Chondrocyte (in vitro differentiated cells): ENCODE measurements around the gene DCXR. TPM values are rescaled to one million over a fixed set of nuclear protein-coding genes. Genes with fewer than 3 reads are reported as not detected.

Source experiments
- DNase-seq: peaks from one replicate; pipeline ENCODE4 v3.0.0; 2021; ENCODE audit warnings: mixed read lengths, low spot score
- H3K27ac Mint-ChIP-seq: one replicate; pipeline ENCODE4 v1.8.0; 2021; ENCODE audit warnings: mild to moderate bottlenecking, moderate library complexity, mixed read lengths; ENCODE audit not compliant: unreplicated experiment
- H3K27me3 Mint-ChIP-seq: 2 replicates; pipeline ENCODE4 v1.8.0; 2021; ENCODE audit warnings: low read depth, mixed read lengths
- H3K36me3 Mint-ChIP-seq: 2 replicates; pipeline ENCODE4 v1.8.0; 2021; ENCODE audit warnings: low read depth, mixed read lengths
- H3K4me1 Mint-ChIP-seq: 2 replicates; pipeline ENCODE4 v1.8.0; 2021; ENCODE audit warnings: low read depth, mild to moderate bottlenecking, mixed read lengths
- H3K4me3 Mint-ChIP-seq: one replicate; pipeline ENCODE4 v1.8.0; 2021; ENCODE audit warnings: mild to moderate bottlenecking, moderate library complexity, mixed read lengths; ENCODE audit not compliant: unreplicated experiment
- H3K9me3 Mint-ChIP-seq: 2 replicates; pipeline ENCODE4 v1.8.0; 2021; ENCODE audit warnings: low read depth, mixed read lengths
- total RNA-seq: library from RNA; stranded (reverse); gene quantifications from 3 replicates; pipeline ENCODE4 v1.2.1, GENCODE V29; 2021
- TF ChIP-seq, protein P1 (sequence below): fragments of 200-600 bp; sonication (generic); IDR thresholded peaks from 2 replicates; pipeline ENCODE4 v1.5.0; 2021; ENCODE audit warnings: antibody characterized with exemption, mild to moderate bottlenecking, moderate library complexity

DCXR gene
- total RNA-seq, 1 donor from 2014 or later: 59.8 TPM

DNA sequence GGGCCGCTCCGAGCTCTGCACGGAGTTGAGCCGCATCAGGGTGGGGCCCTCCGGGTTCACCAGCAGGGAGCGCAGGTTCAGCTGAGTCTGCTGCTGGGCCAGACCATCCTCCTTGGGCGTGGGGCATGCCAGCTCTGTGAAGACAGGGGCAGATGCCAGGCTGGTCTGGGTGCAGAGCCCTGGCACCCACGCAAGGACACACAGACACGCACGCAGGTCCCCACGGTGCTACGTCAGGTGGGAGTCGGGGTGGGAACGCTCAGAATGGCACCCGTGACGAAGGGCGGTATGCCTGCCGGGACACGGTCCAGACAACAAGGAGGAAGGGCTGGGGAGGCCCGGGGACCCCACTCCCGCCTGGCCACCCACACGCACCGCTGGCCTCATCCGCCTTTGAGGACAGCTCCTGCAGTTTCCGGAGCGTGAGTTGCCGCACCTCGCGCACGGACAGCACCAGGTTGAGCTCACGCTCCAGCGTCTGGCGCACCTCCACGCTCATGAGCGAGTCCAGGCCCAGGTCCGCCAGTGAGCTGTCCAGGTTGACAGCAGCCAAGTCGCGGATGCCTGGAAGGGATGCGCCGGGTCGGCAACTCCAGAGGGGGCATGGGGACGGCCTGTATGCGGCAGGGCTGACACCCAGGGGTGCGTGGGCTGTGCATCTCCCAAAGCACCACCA, 43.4 kb upstream of the DCXR start:
- H3K9me3 Mint-ChIP-seq: no peaks in the 10 kb centered on the region
- TF ChIP-seq, protein P1, sequence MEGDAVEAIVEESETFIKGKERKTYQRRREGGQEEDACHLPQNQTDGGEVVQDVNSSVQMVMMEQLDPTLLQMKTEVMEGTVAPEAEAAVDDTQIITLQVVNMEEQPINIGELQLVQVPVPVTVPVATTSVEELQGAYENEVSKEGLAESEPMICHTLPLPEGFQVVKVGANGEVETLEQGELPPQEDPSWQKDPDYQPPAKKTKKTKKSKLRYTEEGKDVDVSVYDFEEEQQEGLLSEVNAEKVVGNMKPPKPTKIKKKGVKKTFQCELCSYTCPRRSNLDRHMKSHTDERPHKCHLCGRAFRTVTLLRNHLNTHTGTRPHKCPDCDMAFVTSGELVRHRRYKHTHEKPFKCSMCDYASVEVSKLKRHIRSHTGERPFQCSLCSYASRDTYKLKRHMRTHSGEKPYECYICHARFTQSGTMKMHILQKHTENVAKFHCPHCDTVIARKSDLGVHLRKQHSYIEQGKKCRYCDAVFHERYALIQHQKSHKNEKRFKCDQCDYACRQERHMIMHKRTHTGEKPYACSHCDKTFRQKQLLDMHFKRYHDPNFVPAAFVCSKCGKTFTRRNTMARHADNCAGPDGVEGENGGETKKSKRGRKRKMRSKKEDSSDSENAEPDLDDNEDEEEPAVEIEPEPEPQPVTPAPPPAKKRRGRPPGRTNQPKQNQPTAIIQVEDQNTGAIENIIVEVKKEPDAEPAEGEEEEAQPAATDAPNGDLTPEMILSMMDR: no peak
- H3K4me3 Mint-ChIP-seq: no peak overlapping the region
- peaks cover 16% of the 10 kb centered on the region for H3K36me3 Mint-ChIP-seq
- H3K27me3 Mint-ChIP-seq: no peaks in the 10 kb centered on the region
- no peaks in the 10 kb centered on the region for H3K4me1 Mint-ChIP-seq
- no peak overlapping the region for H3K27ac Mint-ChIP-seq
- no peak for DNase-seq

DNA sequence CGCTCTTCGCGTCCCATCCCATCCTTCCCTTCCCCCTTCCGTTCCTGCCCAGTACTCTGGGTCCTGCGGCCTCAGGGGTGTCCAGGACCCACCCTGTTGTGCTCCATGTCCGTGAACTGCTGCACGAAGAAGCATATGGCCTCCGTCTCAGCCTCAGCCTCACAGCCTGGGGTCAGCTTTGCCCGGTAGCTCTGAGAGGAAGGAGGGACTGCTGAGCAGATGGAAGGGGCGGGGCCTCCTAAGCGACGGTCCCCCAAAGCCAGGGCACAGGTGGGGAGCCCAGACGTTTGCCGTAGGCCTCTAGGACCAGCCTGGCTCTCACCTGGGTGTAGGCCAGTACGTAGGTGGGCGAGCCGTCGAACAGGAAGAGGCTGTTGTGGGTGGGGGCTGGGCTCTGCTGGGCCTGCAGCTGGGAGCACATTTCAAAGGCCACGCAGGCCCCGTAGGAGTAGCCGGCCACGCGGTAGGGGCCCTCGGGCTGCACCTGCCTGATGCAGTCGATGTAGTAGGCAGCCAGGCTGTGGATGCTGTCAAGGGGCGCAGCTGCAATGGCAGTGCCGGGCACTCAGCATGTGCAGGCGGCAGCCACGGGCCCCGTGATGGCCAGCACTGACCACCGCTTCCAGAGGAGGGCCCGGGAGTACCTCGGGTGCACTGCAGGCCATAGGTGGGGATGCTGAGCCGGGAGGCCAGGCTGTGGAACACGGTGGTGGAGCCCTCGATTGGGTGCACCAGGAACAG, 42.7 kb upstream of the DCXR start:
- H3K36me3 Mint-ChIP-seq: peaks cover 16% of the 10 kb centered on the region

DNA sequence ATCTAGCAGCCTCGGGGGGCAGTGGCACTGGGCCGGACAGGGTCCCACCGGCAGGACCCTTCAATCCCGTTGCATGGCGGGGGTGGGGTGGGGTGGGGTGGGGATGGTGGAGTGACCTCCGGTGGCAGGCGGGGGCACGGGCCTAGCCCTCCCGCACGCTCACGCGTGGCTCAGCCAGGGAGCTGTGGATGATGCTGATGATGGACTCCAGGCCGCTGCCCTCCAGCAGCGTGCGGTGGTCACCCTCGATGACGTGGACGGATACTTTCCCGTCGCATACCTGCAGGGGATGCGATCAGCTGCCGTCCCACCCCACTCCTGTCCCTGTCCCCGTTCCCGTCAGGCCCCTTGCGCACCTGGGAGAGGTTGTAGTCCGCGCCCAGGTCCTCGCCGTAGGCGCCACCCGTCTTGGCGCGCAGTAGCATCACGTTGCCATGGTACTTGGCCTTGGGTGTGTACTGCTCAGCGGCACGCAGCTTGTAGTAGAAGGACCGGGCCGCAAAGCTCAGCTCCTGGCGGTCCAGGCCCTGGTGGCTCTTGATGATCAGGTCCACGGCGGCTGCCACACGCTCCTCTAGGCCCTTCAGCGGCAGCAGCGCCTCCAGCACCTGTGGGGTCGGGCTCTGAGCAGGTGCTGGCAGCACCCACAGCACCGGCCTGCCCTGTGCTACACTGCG, 41.6 kb upstream of the DCXR start:
- Mint-ChIP-seq H3K4me3 (no peak overlapping the region), H3K9me3 (no peaks in the 10 kb centered on the region), H3K27me3 (no peaks in the 10 kb centered on the region), H3K27ac (no peak overlapping the region), H3K36me3 (peaks cover 13% of the 10 kb centered on the region), H3K4me1 (no peaks in the 10 kb centered on the region)
- TF ChIP-seq, protein P1: no peak
- no peak for DNase-seq

More for the DNA sequence above, 42.7 kb upstream of the DCXR start:
- no peak overlapping the region for H3K27ac Mint-ChIP-seq
- DNase-seq: no peak
- H3K4me1 Mint-ChIP-seq: no peaks in the 10 kb centered on the region
- H3K9me3 Mint-ChIP-seq: no peaks in the 10 kb centered on the region
- TF ChIP-seq, protein P1: no peak
- H3K27me3 Mint-ChIP-seq: no peaks in the 10 kb centered on the region
- no peak overlapping the region for H3K4me3 Mint-ChIP-seq

DNA sequence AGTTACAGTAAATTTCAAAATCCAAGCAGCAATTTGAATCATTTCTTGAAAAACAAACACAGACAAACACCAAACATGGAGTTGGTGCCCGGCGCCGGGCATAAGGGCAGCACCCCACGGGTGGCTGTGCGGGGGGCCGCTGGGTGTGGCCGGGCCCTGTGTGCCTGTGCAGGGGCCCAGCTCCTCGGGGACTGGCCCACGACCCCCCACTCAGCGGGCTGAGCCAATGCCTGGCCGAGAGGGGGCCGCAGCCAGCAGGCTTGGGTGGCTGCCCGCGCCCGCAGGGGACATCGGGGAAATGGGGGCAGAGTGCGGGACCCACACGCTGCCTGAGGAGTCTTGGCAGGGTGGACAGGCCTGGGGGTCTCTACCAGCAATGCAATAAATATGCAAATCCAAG, 40.9 kb upstream of the DCXR start:
- H3K27me3 Mint-ChIP-seq: no peaks in the 10 kb centered on the region
- no peak for DNase-seq
- H3K4me3 Mint-ChIP-seq: no peak overlapping the region
- H3K27ac Mint-ChIP-seq: no peak overlapping the region
- H3K9me3 Mint-ChIP-seq: no peaks in the 10 kb centered on the region
- peaks cover 11% of the 10 kb centered on the region for H3K36me3 Mint-ChIP-seq
- H3K4me1 Mint-ChIP-seq: no peaks in the 10 kb centered on the region
- TF ChIP-seq, protein P1: no peak

DNA sequence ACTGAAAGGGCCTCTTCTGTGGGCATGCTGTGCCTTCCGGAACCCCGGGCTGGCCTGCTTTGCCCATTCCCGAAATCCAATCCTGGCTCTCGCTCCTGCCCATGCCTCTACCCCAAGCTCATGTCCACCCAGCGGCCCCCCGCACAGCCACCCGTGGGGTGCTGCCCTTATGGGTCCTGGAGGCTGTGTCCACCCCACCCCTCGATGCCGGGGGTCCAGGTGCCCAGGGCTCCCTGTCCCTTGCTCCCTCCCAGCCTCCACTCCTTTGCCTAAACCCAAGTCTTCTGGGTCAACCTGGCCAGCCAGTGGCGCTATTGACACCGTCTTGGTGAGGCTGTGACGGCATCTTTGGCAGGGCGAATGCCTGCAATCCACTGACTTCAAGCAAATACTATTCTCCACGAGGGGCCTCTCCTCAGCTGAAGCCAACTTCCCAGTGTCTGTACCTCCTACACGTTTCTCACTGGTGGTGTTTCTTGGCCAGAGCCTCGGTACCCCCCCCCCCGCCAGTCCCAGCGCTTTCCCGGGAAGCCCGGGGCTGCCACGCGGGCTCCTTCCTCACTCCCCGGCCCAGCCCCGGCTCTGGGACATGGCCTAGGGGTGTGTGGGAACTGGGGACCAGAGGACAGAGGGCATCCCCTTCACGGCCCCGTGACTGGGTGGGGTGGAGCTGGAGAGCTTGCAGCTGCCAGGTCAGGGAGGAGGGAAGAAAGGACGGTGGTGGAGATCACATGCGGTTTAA, 40.3 kb upstream of the DCXR start:
- Mint-ChIP-seq H3K27ac (peak overlapping the region; percentile 57), H3K27me3 (no peaks in the 10 kb centered on the region), H3K36me3 (peaks cover 11% of the 10 kb centered on the region), H3K4me3 (no peak overlapping the region), H3K4me1 (no peaks in the 10 kb centered on the region), H3K9me3 (no peaks in the 10 kb centered on the region)
- DNase-seq: no peak
- TF ChIP-seq, protein P1: no peak
